Right atrium auricular region (tissue), 2 donors: Measurements from ENCODE around the gene CCDC154. TPM values are rescaled to one million over a fixed set of nuclear protein-coding genes. Genes with fewer than 3 reads are reported as not detected.

Source experiments
- DNase-seq: peaks from one replicate; pipeline ENCODE4 v3.0.0-alpha.2; 2019; ENCODE audit warnings: low spot score
- H3K27ac ChIP-seq, 2 donors: fragments of 200-600 bp; sonication (generic); 1 replicate in 1 of 2; 2 replicates in 1 of 2; pipeline ENCODE4 v1.5.1; 2016 to 2019
- H3K27me3 ChIP-seq, 2 donors: fragments of 200-600 bp; sonication (generic); one replicate each; pipeline versions ENCODE4 v1.5.1 to v1.6.0; 2017 to 2019
- H3K36me3 ChIP-seq: fragments of 200-600 bp; sonication (generic); one replicate; pipeline ENCODE4 v1.5.1; 2016
- H3K4me1 ChIP-seq, 2 donors: fragments of 200-600 bp; sonication (generic); one replicate each; pipeline versions ENCODE4 v1.5.1 to v1.6.0; 2017 to 2019
- H3K4me3 ChIP-seq, 2 donors: fragments of 200-600 bp; sonication (generic); 1 replicate in 1 of 2; 2 replicates in 1 of 2; pipeline ENCODE4 v1.5.1; 2017 to 2019; ENCODE audit warnings: mild to moderate bottlenecking in 1 of 2, moderate library complexity in 1 of 2
- H3K9me3 ChIP-seq, 2 donors: fragments of 200-600 bp; sonication (generic); one replicate each; pipeline ENCODE4 v1.5.1; 2019
- total RNA-seq, 2 donors: library from RNA; depleted of rRNA; stranded (reverse); fragments of >200 nt; gene quantifications; one replicate each; pipeline ENCODE4 v1.1.0, GENCODE V29; 2016
- TF ChIP-seq, protein P1 (sequence below), 2 donors: fragments of 200-600 bp; sonication (generic); IDR thresholded peaks; one replicate each; pipeline ENCODE4 v1.5.1; 2019; ENCODE audit warnings: antibody characterized with exemption in 2 of 2

Gene CCDC154
- total RNA-seq, 2 donors from 2014 or later, result not detected

GRCh38 chr16:1455190-1456171, 11.1 kb upstream of the CCDC154 start:
- H3K27me3 ChIP-seq, result no peaks in the 10 kb centered on the region
- H3K4me3 ChIP-seq, result no peak overlapping the region
- H3K4me1 ChIP-seq, result no peaks in the 10 kb centered on the region
- H3K9me3 ChIP-seq, result no peaks in the 10 kb centered on the region
- DNase-seq, result no peak
- TF ChIP-seq, protein P1, sequence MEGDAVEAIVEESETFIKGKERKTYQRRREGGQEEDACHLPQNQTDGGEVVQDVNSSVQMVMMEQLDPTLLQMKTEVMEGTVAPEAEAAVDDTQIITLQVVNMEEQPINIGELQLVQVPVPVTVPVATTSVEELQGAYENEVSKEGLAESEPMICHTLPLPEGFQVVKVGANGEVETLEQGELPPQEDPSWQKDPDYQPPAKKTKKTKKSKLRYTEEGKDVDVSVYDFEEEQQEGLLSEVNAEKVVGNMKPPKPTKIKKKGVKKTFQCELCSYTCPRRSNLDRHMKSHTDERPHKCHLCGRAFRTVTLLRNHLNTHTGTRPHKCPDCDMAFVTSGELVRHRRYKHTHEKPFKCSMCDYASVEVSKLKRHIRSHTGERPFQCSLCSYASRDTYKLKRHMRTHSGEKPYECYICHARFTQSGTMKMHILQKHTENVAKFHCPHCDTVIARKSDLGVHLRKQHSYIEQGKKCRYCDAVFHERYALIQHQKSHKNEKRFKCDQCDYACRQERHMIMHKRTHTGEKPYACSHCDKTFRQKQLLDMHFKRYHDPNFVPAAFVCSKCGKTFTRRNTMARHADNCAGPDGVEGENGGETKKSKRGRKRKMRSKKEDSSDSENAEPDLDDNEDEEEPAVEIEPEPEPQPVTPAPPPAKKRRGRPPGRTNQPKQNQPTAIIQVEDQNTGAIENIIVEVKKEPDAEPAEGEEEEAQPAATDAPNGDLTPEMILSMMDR (IDR thresholded peaks at IDR 0.05), result no peak
- no peak overlapping the region for H3K27ac ChIP-seq
- H3K36me3 ChIP-seq, result peaks cover 89% of the 10 kb centered on the region

- no peaks in the 10 kb centered on the region for H3K27me3 ChIP-seq
- no peak overlapping the region for H3K27ac ChIP-seq
- no peak for DNase-seq
- H3K9me3 ChIP-seq, result no peaks in the 10 kb centered on the region
- TF ChIP-seq, protein P1 (IDR thresholded peaks at IDR 0.05), result no peak
- H3K4me3 ChIP-seq, result no peak overlapping the region
- no peaks in the 10 kb centered on the region for H3K4me1 ChIP-seq
- peaks cover 88% of the 10 kb centered on the region for H3K36me3 ChIP-seq
These were observed 10.2 kb upstream of the CCDC154 start for GRCh38 chr16:1454561-1454960.

DNA sequence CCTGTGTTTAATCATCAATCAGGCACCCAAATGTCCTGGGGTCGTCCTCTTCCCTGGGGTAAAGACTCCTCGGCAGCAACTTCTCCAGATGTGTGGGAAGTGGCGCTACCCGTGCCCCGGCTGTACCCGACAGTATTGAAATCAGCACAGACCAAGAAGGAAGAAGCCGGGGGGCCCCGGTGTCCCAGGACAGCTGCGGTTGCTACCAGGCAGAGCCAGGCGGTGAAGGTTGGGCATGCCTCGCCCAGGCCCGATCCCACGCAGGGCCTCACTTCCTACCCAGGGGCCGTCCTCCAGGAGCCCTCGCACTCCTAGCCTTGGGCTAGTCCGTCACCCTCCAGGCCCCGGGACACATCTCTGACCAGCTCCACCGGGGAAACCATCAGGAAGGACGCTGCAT, 9.0 kb upstream of the CCDC154 start:
- no peak overlapping the region for H3K4me3 ChIP-seq
- peaks cover 86% of the 10 kb centered on the region for H3K36me3 ChIP-seq
- TF ChIP-seq, protein P1 (IDR thresholded peaks at IDR 0.05), result no peak
- DNase-seq, result no peak
- no peaks in the 10 kb centered on the region for H3K4me1 ChIP-seq
- H3K27ac ChIP-seq, result no peak overlapping the region
- no peaks in the 10 kb centered on the region for H3K27me3 ChIP-seq
- no peaks in the 10 kb centered on the region for H3K9me3 ChIP-seq

DNA sequence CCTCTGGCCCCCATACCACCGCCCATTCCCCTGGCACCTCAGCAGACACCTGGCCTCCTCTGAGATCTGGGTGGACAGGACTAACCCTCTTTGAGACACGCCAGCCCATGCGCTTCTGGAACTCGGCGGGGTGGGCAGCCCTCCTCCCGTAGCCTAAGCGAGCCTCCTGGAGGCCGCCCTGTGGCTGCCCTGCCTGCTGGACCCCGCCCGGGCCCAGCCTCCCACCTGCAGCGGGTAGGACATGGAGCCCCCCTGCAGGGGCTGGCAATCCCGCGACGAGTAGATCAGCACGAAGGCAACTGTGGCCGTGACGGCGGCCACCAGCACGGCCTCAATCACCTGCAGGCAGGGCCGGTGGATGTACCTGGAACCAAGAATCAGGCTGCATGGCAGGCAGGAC, 8.2 kb upstream of the CCDC154 start:
- Histone ChIP-seq H3K9me3 (no peaks in the 10 kb centered on the region), H3K27me3 (no peaks in the 10 kb centered on the region), H3K4me1 (no peaks in the 10 kb centered on the region), H3K36me3 (peaks cover 88% of the 10 kb centered on the region), H3K27ac (no peak overlapping the region), H3K4me3 (no peak overlapping the region)
- TF ChIP-seq, protein P1 (IDR thresholded peaks at IDR 0.05), result no peak
- no peak for DNase-seq

DNA sequence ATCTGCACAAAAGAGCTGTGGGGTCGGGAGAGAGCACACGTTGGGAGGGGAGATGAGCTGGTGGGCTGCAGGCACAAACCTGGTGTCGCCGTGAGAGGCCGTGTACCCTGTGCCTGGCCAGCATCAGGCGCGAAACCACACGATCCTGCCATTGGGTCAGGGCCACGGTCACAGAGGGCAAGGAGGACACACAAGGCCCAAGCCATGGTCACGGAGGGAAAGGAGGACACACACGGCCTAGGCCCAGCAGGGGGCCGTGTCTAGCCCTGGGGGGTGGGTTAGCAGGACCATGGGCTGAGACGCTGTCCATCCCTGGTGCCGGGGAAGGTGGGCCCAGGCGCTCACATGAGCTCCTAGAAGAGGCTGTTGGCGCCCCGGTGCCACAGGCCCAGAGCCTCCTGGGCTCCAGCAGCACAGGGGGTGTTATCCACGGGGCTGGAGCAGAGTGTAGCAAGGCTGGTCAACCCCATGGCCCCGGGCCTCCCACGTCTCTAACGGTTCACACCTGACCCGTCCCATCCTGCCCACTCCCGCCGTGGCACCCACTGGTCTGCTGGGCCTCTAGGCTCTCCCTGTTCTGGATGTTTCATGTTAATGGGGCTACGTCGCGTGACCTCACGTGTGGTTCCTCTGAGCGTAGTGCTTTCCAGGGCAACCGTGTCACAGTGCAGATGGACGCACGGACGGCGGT, 7.5 kb upstream of the CCDC154 start:
- no peak overlapping the region for H3K27ac ChIP-seq
- H3K36me3 ChIP-seq, result peaks cover 88% of the 10 kb centered on the region
- TF ChIP-seq, protein P1 (IDR thresholded peaks at IDR 0.05), result no peak
- no peak overlapping the region for H3K4me3 ChIP-seq
- no peak for DNase-seq
- H3K9me3 ChIP-seq, result no peaks in the 10 kb centered on the region
- H3K4me1 ChIP-seq, result no peaks in the 10 kb centered on the region
- no peaks in the 10 kb centered on the region for H3K27me3 ChIP-seq
